Measurements from ENCODE around the gene GLA.

- no peak for TF ChIP-seq CTCF (IDR thresholded peaks at IDR 0.05; ENCODE audit: insufficient read depth, low read length, poor library complexity, severe bottlenecking)
- no peak for TF ChIP-seq EZH2phosphoT487 (conservative IDR thresholded peaks at IDR 0.05; ENCODE audit: low read length)
Observed at GRCh38 chrX:101450085-101450484, 42.4 kb upstream of the GLA start.

All from SU-DHL-6 (cell line).